HFFc6 (cell line): ENCODE measurements around the gene RASIP1. TPM values are rescaled to one million over a fixed set of nuclear protein-coding genes. Genes with fewer than 3 reads are reported as not detected.

Experiments used
- DNase-seq: peaks from one replicate; pipeline ENCODE4 v3.0.0-alpha.2; 2018
- H3K27ac Mint-ChIP-seq: 2 replicates; pipeline ENCODE4 v1.8.0; 2020; ENCODE audit warnings: mild to moderate bottlenecking, mixed read lengths
- H3K27me3 Mint-ChIP-seq: 2 replicates; pipeline ENCODE4 v1.8.0; 2021; ENCODE audit warnings: mild to moderate bottlenecking, moderate library complexity, mixed read lengths; ENCODE audit not compliant: insufficient read depth
- H3K36me3 Mint-ChIP-seq: 2 replicates; pipeline ENCODE4 v1.8.0; 2021; ENCODE audit warnings: low read depth, mixed read lengths
- H3K4me1 Mint-ChIP-seq: 2 replicates; pipeline ENCODE4 v1.8.0; 2020; ENCODE audit warnings: low read depth, mixed read lengths
- H3K4me3 Mint-ChIP-seq: 2 replicates; pipeline ENCODE4 v1.8.0; 2020; ENCODE audit warnings: mild to moderate bottlenecking, moderate library complexity, mixed read lengths
- H3K9me3 Mint-ChIP-seq: 2 replicates; pipeline ENCODE4 v1.8.0; 2020; ENCODE audit warnings: mild to moderate bottlenecking, mixed read lengths
- total RNA-seq, 6 experiments: library from RNA; stranded (reverse); fragmentation: NEBNext Ultra II Directional; extraction: Animal tissue kit (Norgen Biotek cat#: 25700); gene quantifications; 2 replicates in 1 of 6; 3 replicates in 5 of 6; pipeline ENCODE4 v1.2.3, GENCODE V29; 2021
- TF ChIP-seq, protein P1 (sequence below): fragments of 200-600 bp; sonication (generic); IDR thresholded peaks from 2 replicates; pipeline ENCODE4 v1.5.0; 2021; ENCODE audit warnings: antibody characterized with exemption, mild to moderate bottlenecking

The RASIP1 gene
- total RNA-seq, 6 experiments from 2014 or later = 0.07 TPM; not detected in 5

GRCh38 chr19:48711106-48711662 lies 29.2 kb downstream of the RASIP1 start:
- Mint-ChIP-seq H3K4me1 (peaks cover 24% of the 10 kb centered on the region), H3K27me3 (no peaks in the 10 kb centered on the region; the same call in none of the 2 replicates), H3K27ac (no peak overlapping the region), H3K36me3 (no peaks in the 10 kb centered on the region; the same call in 1 of the 2 replicates), H3K4me3 (no peak overlapping the region), H3K9me3 (no peaks in the 10 kb centered on the region; the same call in 1 of the 2 replicates)
- TF ChIP-seq, protein P1, sequence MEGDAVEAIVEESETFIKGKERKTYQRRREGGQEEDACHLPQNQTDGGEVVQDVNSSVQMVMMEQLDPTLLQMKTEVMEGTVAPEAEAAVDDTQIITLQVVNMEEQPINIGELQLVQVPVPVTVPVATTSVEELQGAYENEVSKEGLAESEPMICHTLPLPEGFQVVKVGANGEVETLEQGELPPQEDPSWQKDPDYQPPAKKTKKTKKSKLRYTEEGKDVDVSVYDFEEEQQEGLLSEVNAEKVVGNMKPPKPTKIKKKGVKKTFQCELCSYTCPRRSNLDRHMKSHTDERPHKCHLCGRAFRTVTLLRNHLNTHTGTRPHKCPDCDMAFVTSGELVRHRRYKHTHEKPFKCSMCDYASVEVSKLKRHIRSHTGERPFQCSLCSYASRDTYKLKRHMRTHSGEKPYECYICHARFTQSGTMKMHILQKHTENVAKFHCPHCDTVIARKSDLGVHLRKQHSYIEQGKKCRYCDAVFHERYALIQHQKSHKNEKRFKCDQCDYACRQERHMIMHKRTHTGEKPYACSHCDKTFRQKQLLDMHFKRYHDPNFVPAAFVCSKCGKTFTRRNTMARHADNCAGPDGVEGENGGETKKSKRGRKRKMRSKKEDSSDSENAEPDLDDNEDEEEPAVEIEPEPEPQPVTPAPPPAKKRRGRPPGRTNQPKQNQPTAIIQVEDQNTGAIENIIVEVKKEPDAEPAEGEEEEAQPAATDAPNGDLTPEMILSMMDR = no peak
- no peak for DNase-seq

GRCh38 chr19:48708471-48708870 lies 31.9 kb downstream of the RASIP1 start:
- no peak overlapping the region for H3K4me3 Mint-ChIP-seq
- DNase-seq = no peak
- H3K4me1 Mint-ChIP-seq = 0 out of 2 replicates have a peak, but pooled peaks cover 6% of the 10 kb centered on the region
- no peaks in the 10 kb centered on the region; the same call in 1 of the 2 replicates for H3K9me3 Mint-ChIP-seq
- H3K36me3 Mint-ChIP-seq = no peaks in the 10 kb centered on the region; the same call in 1 of the 2 replicates
- no peak overlapping the region for H3K27ac Mint-ChIP-seq
- TF ChIP-seq, protein P1 = no peak
- peaks cover 1% of the 10 kb centered on the region for H3K27me3 Mint-ChIP-seq

DNA sequence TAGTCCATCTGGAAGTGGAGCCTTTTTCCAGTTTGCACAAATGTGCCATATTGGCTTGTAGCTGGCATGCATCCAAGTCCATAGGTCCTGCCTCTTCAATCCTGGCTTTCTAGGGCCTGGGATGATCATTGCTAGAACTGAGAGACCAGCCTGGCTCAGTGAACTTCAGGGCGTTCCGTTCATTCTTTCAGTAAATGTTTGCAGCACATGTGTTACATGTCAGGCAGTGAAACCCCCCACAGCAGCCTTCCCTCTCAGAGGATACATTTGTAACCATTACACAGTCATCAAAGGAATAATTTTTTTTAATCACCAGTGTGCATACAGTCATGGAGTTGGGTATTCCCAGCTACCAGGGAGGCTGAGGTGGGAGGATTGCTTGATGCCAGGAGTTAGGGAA lies 35.0 kb downstream of the RASIP1 start:
- Mint-ChIP-seq H3K36me3 (no peaks in the 10 kb centered on the region; the same call in 1 of the 2 replicates), H3K4me1 (no peaks in the 10 kb centered on the region), H3K27me3 (peaks cover 1% of the 10 kb centered on the region; the same call in 1 of the 2 replicates), H3K4me3 (no peak overlapping the region), H3K9me3 (no peaks in the 10 kb centered on the region), H3K27ac (no peak overlapping the region)
- DNase-seq = no peak
- TF ChIP-seq, protein P1 = no peak

- Mint-ChIP-seq H3K27me3 (peaks cover 4% of the 10 kb centered on the region; the same call in 1 of the 2 replicates), H3K4me3 (no peak overlapping the region), H3K36me3 (no peaks in the 10 kb centered on the region; the same call in 1 of the 2 replicates), H3K4me1 (peaks cover 14% of the 10 kb centered on the region), H3K27ac (no peak overlapping the region), H3K9me3 (no peaks in the 10 kb centered on the region)
- no peak for DNase-seq
- TF ChIP-seq, protein P1 = no peak
These were observed 37.1 kb downstream of the RASIP1 start for GRCh38 chr19:48703316-48703715.

DNA sequence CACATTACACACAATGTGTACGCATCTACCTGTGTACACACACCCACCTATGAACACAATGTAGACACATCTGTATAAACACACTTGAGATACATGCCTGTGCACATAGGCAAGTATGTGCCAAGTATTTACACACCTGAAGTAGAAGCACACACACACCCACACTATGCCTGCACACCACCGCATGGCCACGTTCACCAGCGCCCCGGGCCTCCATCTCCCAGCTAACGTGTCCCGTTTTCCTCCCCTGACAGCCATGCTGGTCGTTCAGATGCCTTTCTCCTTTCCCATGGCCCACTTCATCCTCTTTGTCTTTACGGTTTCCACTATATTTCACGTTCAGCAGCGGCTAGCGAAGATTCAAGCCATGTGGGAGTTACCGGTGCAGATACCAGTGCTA lies 37.7 kb downstream of the RASIP1 start:
- Mint-ChIP-seq H3K27ac (no peak overlapping the region), H3K36me3 (no peaks in the 10 kb centered on the region; the same call in 1 of the 2 replicates), H3K9me3 (no peaks in the 10 kb centered on the region), H3K27me3 (peaks cover 4% of the 10 kb centered on the region; the same call in 1 of the 2 replicates), H3K4me3 (no peak overlapping the region), H3K4me1 (peaks cover 20% of the 10 kb centered on the region)
- TF ChIP-seq, protein P1 = no peak
- no peak for DNase-seq
